Right hindlimb (tissue), 1 donor: ENCODE results near the gene TM9SF4.

Source experiments
- DNase-seq: peaks from one replicate; pipeline ENCODE4 v3.0.0-alpha.2; 2018

TM9SF4 gene

DNA sequence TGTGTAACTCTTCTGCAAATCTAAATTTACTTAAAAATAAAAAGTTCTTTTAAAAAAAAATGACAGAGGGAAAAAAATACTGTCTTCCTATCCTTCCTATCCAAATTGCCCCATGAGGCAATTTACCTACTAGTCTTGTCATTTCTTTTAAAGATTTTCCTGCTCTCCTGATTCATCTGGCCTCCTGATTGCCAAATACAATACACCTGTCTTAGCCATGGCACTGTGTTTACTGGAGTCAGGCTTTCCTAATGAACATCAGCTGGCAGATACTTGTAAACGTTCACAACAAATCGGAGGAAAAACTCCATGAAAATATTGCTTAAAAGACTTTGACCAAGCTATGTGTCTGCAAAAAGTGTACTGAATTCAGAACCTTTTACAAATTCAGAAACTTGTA lies 21.5 kb downstream of the TM9SF4 start:
- no peak for DNase-seq

DNA sequence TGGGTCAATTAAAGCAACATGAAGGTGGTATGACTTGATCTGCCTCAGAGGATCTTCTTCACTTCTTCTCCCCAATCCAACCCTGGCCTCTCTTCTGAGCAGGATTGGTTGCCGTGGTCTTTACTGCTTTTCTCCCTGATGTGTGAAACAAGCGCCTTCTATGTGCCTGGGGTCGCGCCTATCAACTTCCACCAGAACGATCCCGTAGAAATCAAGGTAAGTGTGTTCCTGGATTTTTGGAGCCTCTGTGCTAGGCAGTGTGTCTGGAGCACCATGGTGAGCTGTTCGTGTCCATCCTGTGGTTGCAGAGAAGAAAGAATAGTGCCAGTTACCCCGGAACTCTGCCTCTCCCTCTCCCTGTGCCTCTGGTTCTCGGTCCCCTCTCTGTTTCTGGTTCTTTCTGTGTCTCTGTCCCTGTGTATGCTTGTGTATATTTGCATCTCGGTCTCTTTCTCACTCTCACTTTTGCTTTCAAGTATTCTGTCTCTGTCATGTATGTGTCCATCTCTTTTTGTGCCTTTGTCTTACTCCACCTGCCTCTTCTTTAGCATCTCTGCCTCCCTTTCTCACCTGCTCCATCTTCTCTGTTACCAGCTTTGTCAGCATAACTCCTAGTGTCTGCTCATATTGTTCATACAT lies 23.5 kb downstream of the TM9SF4 start:
- DNase-seq, result no peak

DNA sequence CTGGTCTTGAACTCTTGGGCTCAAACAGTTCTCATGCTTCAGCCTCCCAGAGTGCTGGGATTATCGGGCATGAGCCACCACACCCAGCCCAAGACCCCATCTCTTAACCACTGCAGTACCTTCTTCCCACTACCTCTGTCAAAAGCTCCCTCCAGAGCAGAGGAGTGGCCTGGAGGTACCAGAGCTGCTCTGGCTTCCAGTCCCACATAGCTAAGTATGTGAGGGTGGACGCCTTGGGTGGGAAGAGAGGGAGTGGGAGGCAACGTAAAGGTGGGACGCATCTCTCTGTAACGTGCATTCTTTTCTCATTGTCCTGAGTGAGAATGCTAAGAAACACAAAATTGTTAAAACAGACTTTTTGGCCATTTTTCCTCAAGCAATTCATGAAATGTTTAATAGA lies 24.5 kb downstream of the TM9SF4 start:
- no peak for DNase-seq

DNA sequence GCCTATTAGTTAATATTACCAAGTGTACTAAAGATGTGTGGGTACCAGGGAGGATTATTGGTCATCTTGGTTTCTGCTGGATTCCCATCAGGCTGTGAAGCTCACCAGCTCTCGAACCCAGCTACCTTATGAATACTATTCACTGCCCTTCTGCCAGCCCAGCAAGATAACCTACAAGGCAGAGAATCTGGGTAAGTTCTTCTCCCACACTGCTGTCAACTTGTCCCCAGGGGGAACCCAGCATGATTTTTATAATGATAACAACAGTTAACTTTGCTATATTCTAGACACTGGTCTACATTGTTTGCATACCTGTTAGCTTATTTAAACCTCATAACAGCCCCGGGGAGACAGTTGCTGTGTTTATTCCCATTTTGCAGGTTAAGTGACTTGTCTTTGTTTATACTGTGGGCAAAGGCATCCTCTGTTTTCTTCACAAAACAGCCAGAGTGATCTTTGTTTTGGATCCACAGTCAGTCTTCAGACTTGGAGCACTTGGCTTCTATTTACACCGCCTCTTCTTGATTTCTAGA lies 26.5 kb downstream of the TM9SF4 start:
- DNase-seq, result no peak

DNA sequence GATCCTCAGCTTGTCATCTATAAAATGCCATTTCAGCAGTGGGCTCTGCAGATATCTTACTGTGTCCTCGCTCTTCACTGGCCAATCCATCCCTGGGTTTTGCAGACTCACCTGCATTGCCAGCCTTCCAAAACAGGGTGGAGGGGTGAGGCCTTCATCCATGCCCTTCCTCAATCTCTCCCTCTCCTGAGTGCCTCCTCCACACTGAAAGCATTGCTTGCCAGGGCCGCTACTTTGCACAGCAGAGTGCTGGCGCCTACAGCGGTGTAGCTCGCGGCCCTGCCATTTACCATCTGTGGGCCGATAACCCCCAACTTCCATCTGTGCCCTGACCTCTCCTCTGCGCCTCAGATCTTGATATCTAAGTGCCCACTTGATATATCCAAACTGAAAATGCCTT lies 29.4 kb downstream of the TM9SF4 start:
- DNase-seq, result no peak

DNA sequence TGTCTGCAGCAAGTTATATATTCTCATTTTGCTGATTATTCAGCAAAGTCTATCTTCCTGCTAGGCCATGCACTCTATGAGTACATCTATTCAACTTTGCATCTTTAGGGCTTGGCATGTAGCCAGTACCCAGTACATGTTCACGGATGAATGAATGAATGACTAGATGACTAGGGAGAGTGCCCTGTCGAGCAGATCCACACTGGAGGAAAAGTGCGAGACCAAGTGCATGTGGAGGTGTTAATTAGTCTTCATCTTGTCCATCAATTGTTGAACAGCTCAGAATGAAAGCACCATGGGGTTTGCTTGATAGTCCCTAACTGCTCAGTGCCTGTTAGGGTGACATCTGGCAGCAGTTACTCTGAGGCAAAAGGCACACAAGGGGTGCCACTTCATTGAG lies 30.4 kb downstream of the TM9SF4 start:
- DNase-seq, result no peak

DNA sequence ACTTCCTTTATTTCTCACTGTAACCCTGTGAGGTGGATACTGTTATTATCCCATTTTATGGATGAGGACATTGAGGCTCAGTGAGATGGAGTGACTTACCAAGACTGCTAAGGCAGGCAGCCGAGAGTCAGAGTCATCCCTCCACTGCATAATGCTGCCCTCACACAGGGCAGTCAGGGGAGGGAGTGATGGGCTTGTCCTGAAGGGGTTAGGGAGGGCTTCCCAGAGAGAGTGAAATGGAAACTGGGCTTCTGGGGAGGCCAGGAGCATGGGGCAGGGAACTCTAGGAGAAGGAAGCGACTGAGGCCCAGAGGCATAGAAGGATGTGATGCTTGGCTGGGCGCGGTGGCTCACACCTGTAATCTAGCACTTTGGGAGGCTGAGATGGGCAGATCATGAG lies 31.1 kb downstream of the TM9SF4 start:
- DNase-seq, result no peak

DNA sequence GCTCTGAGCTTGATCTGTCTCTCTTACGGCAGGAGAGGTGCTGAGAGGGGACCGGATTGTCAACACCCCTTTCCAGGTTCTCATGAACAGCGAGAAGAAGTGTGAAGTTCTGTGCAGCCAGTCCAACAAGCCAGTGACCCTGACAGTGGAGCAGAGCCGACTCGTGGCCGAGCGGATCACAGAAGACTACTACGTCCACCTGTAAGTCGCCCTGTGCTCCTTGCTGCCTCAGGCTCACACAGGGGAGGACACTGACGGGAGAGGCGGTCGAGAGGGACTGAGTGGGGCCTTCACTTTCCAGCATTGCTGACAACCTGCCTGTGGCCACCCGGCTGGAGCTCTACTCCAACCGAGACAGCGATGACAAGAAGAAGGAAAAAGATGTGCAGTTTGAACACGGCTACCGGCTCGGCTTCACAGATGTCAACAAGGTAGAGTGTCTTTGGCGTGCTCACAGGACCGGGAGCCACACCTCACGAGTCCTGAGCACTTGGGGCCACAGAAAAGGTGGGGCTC lies 32.0 kb downstream of the TM9SF4 start:
- no peak for DNase-seq

DNA sequence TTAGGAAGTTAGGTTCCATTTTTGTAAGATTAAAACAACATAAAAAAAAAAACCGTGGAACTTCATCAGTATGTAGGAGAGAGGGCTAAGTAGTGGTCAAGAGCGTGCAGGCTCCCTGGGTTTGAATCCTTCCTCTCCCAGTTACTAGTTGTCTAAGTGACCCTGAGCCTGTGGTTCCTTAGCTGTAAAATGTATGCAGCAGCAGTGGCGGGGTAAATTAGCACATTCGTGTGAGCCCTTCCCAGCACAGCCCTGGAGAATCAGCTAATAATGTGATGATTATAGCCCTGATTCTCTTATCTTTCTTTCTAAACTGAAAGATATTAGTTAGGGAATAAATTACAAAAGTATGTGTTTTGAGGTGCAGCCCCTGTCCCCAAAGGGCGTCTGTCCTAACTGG lies 32.6 kb downstream of the TM9SF4 start:
- DNase-seq, result no peak

DNA sequence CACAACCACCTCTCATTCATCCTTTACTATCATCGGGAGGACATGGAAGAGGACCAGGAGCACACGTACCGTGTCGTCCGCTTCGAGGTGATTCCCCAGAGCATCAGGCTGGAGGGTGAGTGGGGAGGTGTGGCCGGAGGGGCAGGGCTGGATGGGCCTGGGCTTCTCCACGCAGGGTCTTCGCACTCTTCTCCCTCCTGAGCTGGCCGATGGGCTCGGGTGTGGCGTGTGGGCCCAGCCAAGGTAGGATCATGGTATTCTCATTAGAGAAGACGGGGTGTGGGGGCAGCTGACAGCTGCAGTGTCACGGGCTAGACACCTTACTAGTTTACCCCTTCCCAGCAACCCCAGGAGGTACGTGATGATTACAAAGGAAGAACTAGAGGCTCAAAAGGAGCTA lies 33.5 kb downstream of the TM9SF4 start:
- no peak for DNase-seq

DNA sequence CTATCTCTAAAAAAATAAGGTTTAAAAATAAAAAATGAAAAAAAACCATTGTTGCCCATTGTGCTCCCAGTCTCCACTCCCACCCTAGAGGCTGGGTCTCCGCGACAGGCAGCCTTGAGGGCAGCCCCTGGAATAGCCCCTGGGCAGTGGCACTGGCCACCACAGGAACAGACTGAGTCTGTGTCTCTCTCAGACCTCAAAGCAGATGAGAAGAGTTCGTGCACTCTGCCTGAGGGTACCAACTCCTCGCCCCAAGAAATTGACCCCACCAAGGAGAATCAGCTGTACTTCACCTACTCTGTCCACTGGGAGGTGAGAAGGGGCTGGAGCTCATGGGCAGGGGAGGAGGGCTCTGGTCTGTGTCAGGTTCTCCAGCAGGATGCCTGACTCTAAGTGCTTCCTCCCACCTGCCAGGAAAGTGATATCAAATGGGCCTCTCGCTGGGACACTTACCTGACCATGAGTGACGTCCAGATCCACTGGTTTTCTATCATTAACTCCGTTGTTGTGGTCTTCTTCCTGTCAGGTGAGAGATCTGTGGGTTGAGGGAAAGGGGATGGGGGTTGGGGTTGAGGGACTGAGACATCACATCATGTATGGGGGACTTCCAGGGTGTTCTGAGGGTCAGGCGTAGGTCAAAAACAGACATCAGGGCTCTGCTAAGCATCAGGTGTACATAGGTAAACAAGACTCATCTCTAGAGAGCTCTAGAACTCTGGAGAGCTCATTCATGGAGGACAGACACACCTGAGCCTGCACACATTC lies 35.6 kb downstream of the TM9SF4 start:
- no peak for DNase-seq

DNA sequence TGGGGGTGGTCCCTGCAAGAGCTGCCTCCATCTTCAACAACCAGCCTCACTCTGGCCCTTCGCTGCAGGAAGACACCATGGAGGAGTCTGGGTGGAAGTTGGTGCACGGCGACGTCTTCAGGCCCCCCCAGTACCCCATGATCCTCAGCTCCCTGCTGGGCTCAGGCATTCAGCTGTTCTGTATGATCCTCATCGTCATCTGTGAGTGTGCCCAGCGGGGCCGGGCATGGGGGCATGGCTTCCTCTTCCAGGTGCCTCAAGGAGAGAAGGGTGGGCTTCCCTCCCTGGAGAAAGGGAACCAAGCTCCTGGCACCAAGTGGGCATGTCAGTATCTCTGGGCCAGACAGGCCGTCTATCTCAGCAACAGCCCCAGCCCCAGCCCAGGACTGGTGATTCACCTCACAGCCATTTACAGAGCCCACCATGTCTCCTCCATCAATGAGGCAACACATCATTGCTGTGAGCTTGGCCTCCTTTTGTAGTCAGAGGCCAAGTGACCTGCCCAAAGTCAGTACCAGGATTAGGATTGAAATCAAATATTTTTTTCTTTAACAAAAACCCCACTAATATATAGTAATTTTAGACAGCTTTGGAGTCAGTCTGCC lies 40.2 kb downstream of the TM9SF4 start:
- no peak for DNase-seq

DNA sequence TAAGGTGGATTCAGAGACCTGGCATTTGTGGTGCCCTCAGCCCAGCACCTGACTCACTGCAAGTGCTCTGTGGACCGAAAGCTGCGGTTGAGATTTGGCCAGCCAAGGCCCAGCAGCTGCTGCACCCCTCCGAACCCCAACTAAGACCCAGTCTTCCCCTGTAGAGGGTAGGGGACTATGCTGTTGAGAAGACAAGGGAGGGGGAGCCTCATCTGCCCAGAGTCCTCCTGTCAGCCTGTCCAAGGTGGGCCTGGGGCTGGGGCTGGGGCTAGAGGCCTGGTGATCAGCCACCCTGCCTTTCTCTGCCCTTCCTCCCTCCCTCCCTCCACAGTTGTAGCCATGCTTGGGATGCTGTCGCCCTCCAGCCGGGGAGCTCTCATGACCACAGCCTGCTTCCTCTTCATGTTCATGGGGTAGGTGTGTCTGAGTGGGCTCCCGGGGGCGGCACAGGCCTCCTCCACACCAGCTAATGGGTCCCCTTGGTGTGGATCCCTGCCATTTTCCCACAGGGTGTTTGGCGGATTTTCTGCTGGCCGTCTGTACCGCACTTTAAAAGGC lies 40.9 kb downstream of the TM9SF4 start:
- no peak for DNase-seq

DNA sequence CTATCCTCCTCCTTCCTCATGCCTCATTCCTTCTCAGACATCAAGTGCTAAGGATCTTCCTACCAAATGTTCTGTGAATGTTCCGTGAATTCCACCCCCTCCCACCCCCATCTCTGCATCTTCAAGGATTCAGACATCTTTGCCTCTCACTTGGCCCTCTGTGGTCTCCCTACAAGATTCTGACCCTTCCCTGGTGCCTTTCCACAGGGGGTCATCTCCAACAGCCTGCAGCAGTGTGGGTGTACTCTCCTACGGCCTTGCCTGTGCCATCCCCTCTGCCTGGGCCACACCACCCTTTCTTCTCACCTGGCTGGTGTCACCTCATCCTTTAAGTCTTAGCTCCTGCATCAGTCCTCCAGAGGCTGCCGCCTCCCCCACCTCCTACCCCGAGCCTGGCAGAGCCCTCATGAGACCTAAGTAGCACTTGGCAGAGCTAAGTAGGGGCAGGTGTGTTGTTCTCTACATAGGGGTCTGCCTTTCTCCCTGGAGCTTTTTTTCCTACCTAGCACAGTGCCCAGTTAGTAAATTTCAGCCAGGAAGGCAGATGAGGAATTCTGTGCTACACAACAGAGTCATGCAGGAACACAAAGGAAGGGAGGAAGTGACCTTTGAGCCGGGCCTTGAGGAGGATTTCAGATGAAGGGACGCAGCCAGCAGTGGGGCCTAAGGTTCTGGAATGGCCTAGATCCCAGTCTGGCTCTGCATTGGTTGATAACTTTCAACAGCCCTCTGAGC lies 43.1 kb downstream of the TM9SF4 start:
- DNase-seq, result no peak

DNA sequence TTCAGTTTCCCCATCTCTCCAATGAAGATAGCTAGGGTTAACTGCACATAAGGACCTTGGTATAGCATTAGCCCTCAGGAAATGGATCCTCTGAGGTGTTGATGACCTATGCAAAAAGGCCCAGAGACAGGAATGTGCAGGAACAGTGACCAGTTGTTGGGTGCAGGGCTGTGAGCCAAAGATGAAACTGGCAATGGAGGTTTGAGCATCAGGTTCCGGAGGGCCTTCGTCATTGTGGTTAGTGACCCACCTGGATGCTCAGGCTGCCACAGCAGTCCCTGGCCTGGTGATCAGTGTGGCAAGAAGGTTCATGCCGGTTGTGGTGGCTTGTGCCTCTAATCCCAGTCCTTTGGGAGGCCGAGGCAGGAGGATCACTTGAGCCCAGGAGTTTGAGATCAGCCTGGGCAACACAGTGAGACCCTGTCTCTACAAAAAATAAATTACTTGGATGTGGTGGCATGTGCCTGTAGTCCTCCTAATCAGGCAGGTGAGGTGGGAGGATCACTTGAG lies 43.7 kb downstream of the TM9SF4 start:
- no peak for DNase-seq

DNA sequence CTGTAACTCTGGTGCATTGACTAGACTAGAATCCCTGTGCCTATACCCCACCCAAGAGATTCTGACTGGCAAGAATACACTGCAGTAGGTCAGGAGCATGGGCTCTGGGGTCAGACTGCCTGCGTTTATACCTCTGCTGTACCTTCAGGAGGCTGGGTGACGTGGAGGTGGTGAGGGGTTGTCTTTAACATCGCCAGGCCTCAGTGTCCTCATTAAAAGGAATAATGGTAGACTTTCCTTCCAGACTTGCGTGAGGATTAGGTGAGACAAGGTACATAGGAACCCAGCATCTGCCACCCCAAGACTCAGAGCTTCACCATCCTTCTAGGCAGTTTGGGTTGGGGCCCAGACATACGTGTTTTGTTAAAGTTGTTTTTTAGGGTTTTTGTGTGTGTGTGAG lies 44.3 kb downstream of the TM9SF4 start:
- no peak for DNase-seq

DNA sequence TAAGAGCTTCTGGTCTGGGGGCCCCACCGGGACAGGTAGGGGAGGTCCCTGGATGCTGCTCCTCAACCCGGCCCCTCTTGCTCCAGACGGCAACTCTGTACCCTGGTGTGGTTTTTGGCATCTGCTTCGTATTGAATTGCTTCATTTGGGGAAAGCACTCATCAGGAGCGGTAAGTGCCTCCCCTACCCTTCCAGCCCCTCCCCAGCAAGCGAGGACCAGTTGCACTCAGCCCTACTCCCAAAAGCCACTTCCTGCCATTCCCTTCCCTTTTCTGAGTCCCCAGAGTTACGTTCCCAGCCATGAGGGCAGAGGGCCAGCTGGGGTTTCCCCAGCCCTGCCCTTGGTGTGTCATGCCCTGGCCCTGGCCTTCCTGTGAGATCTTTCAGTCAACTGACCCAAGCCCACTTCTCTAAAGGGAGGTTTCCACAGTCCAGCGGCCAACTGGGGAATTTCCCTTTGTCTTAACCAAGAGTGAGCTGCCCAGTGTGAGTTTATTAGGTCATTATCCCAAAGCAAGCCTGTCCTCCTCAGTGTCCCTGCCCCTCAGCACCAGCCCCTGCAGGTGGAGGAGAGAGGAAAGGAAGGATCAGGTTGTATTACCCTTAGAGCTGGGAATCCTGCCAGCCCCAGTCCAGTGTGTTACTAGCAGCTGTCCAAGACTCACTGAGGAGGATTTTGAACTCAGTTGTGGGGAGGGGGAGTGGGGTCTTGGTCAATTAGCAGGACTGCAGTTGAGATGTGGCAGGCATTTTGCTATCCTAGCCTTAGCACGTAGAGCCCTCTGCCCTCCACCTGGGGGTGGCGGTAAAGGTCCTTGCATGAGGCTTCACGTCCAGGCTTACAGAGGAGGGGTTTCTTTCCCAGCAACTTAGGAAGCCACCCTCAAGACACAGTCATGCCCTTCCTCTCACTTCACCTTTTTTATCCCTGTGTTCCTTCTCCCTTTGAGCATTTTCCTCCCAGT lies 45.8 kb downstream of the TM9SF4 start:
- peak; percentile 70 for DNase-seq

DNA sequence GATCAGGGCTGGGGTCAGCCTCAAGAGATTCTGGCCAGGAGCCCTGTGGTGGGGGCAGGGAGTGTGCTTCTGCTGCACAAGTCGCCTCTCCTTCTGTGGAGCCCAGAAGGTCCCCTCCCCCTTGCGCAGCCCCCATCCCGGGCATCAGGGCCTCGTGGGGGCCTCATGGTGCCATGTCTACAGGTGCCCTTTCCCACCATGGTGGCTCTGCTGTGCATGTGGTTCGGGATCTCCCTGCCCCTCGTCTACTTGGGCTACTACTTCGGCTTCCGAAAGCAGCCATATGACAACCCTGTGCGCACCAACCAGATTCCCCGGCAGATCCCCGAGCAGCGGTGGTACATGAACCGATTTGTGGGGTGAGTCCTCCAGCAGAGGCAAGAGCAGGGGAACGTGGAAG lies 48.1 kb downstream of the TM9SF4 start:
- DNase-seq, result no peak

DNA sequence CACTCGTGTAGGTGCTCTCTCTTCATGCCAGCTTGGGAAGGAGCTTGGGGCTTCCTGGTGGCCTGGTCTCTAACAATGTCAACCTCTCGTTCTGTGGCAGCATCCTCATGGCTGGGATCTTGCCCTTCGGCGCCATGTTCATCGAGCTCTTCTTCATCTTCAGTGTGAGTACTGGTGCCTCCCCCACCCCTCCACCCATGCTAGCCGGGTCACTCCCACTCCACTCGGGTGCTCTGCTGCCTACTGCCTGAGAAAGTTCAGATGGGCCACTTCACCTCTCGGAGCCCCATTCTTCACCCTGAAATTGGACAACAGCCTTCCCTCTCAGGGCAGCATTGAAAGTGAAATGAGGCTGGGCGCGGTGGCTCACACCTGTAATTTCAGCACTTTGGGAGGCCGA lies 48.8 kb downstream of the TM9SF4 start:
- no peak for DNase-seq

DNA sequence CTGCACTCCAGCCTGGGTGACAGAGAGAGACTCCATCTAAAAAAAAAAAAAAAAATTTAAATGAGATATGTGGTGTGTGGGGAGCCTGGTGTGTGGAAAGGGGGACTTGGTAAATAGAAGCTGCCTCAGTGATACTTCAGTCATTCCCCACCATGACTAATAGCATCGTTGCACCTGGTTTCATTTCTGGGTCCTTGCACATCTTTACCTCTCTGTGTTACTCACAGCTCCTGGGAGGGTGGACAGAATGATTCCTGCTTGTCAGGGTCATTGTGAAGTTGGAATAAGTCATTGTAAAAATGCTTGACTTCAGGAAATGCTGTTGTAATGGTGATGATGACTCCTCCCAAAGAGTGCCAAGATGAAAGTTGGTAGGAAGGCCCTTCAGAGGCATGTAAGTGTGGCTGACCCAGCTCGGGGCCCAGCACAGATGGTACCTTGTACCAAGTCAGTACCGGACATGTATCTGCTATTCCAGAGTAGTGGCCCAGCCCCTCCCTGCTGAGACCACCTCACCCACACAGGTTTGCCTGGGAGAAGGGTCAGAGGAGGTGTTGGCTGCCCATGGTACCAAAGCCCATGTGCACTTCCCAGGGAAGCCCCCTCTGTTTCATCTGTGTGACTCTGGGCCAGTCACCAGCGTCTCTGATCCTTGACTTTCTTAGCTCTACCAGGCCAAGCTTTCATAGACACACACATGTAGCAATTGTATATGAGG lies 49.6 kb downstream of the TM9SF4 start:
- DNase-seq, result no peak

DNA sequence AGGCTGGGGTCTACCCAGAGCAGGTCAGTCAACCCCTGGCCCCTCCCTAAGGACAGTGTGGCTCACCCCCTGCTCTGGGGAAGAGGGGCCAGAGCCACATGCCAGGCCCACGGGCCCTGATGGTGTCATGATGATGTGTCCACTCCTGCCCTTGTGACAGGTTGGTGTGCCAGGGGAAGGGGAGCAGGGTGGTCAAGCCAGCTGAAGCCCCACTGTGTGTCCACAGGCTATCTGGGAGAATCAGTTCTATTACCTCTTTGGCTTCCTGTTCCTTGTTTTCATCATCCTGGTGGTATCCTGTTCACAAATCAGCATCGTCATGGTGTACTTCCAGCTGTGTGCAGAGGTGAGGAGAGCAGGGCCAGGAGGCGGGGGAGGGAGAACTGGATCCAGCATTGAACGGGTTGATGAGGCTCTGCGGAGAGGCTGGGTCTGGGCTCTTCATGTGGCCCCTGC lies 50.3 kb downstream of the TM9SF4 start:
- no peak for DNase-seq
